Liver (tissue), 9 donors: Measurements from ENCODE around the gene GMPS. TPM values are rescaled to one million over a fixed set of nuclear protein-coding genes. Genes with fewer than 3 reads are reported as not detected.

Experiments
- DNase-seq: peaks from one replicate; pipeline ENCODE4 v3.0.0-alpha.2; 2017; ENCODE audit warnings: low spot score
- H3K27ac ChIP-seq, 2 donors: one replicate each; pipeline ENCODE4 v1.7.0; 2013; ENCODE audit warnings: inconsistent platforms in 2 of 2, low read length in 2 of 2, control low read depth in 1 of 2, low read depth in 1 of 2, mild to moderate bottlenecking in 1 of 2
- H3K27me3 ChIP-seq, 4 donors: one replicate each; pipeline versions ENCODE4 v1.6.1 to v1.7.0; 2013; ENCODE audit warnings: low read length in 3 of 4, inconsistent platforms in 1 of 4, mild to moderate bottlenecking in 1 of 4, moderate library complexity in 1 of 4; ENCODE audit not compliant: control insufficient read depth in 4 of 4, insufficient read depth in 4 of 4
- H3K36me3 ChIP-seq, 4 donors: one replicate each; pipeline versions ENCODE4 v1.6.1 to v1.7.0; 2013; ENCODE audit warnings: low read length in 3 of 4, mild to moderate bottlenecking in 3 of 4, low read depth in 1 of 4, moderate library complexity in 1 of 4; ENCODE audit not compliant: control insufficient read depth in 4 of 4, insufficient read depth in 3 of 4
- H3K4me1 ChIP-seq, 4 donors: one replicate each; pipeline versions ENCODE4 v1.6.1 to v1.7.0; 2013; ENCODE audit warnings: low read length in 3 of 4, mild to moderate bottlenecking in 3 of 4, moderate library complexity in 1 of 4; ENCODE audit not compliant: control insufficient read depth in 4 of 4, insufficient read depth in 4 of 4
- H3K4me3 ChIP-seq, 3 donors: one replicate each; pipeline versions ENCODE4 v1.6.1 to v1.7.0; 2013; ENCODE audit warnings: low read length in 3 of 3, control low read depth in 1 of 3, low read depth in 1 of 3, mild to moderate bottlenecking in 1 of 3
- H3K9ac ChIP-seq, 2 donors: one replicate each; pipeline ENCODE4 v1.7.0; 2013; ENCODE audit warnings: low read length in 2 of 2, mild to moderate bottlenecking in 2 of 2, moderate library complexity in 2 of 2, control low read depth in 1 of 2, low read depth in 1 of 2
- H3K9me3 ChIP-seq, 4 donors: one replicate each; pipeline versions ENCODE4 v1.6.1 to v1.7.0; 2013; ENCODE audit warnings: low read length in 3 of 4; ENCODE audit not compliant: control insufficient read depth in 4 of 4
- EGR1 ChIP-seq, 2 donors: IDR thresholded peaks; 2 replicates each; pipeline ENCODE4 v1.6.1; 2016 to 2018; ENCODE audit warnings: antibody characterized with exemption in 2 of 2, low read depth in 2 of 2
- FOXA2 ChIP-seq: IDR thresholded peaks from 2 replicates; pipeline ENCODE4 v1.6.1; 2016; ENCODE audit warnings: antibody characterized with exemption
- GABPA ChIP-seq, 2 donors: IDR thresholded peaks in 1 of 2; conservative IDR thresholded peaks in 1 of 2; 2 replicates each; pipeline ENCODE4 v1.6.1; 2016; ENCODE audit warnings: antibody characterized with exemption in 2 of 2, mild to moderate bottlenecking in 1 of 2, moderate library complexity in 1 of 2
- HNF4A ChIP-seq, 2 donors: conservative IDR thresholded peaks; 2 replicates each; pipeline ENCODE4 v1.6.1; 2016; ENCODE audit warnings: antibody characterized with exemption in 2 of 2, mild to moderate bottlenecking in 2 of 2
- HNF4G ChIP-seq: IDR thresholded peaks from 2 replicates; pipeline ENCODE4 v1.6.1; 2016; ENCODE audit warnings: antibody characterized with exemption
- JUND ChIP-seq, 2 donors: IDR thresholded peaks; 2 replicates each; pipeline ENCODE4 v1.6.1; 2016; ENCODE audit warnings: antibody characterized with exemption in 2 of 2
- NR2F2 ChIP-seq: IDR thresholded peaks from 2 replicates; pipeline ENCODE4 v1.6.1; 2016; ENCODE audit warnings: antibody characterized with exemption
- RAD21 ChIP-seq, 2 donors: IDR thresholded peaks; 2 replicates each; pipeline ENCODE4 v1.6.1; 2016; ENCODE audit warnings: antibody characterized with exemption in 2 of 2, mild to moderate bottlenecking in 2 of 2
- RXRA ChIP-seq, 2 donors: IDR thresholded peaks; 2 replicates each; pipeline ENCODE4 v1.6.1; 2017 to 2018; ENCODE audit warnings: antibody characterized with exemption in 2 of 2, mild to moderate bottlenecking in 1 of 2
- SP1 ChIP-seq: IDR thresholded peaks from 2 replicates; pipeline ENCODE4 v1.6.1; 2018; ENCODE audit warnings: antibody characterized with exemption, mild to moderate bottlenecking
- TAF1 ChIP-seq: conservative IDR thresholded peaks from 2 replicates; pipeline ENCODE4 v1.6.1; 2016; ENCODE audit warnings: antibody characterized with exemption, mild to moderate bottlenecking
- YY1 ChIP-seq: IDR thresholded peaks from 2 replicates; pipeline ENCODE4 v1.6.1; 2016; ENCODE audit warnings: antibody characterized with exemption, mild to moderate bottlenecking
- WGBS: extraction: QIAGEN DNeasy Blood & Tissue Kit; methylation state at CpG from one replicate; pipeline ENCODE4 v1.1.7; 2013; 5-methylcytosine and 5-hydroxymethylcytosine counted together
- polyA plus RNA-seq, 2 donors: library from polyadenylated mRNA; stranded (reverse) in 1 of 2; unstranded in 1 of 2; fragments of 200-250 nt in 1 of 2; fragments of >200 nt in 1 of 2; fragmentation: Nextera tagmentation in 1 of 2; extraction: Ambion mirVana in 1 of 2; gene quantifications; one replicate each; pipeline versions ENCODE4 v1.2.1 to v1.2.3, GENCODE V29; 2013 to 2015
- total RNA-seq, 2 donors: library from RNA; depleted of rRNA; stranded (reverse); fragments of >200 nt; gene quantifications; one replicate each; pipeline ENCODE4 v1.2.3, GENCODE V29; 2014
- TF ChIP-seq, protein P1 (sequence below): IDR thresholded peaks from 2 replicates; pipeline ENCODE4 v1.6.1; 2016; ENCODE audit warnings: antibody characterized with exemption
- TF ChIP-seq, protein P2 (sequence below): fragments of 150-350 bp; IDR thresholded peaks from 2 replicates; pipeline ENCODE4 v1.5.1; 2017; ENCODE audit warnings: improper control_type of control experiment, low read depth, low read length; ENCODE audit not compliant: missing input control
- TF ChIP-seq, protein P3 (sequence below): IDR thresholded peaks from 2 replicates; pipeline ENCODE4 v1.6.1; 2016; ENCODE audit warnings: antibody characterized with exemption, mild to moderate bottlenecking
- TF ChIP-seq, protein P4 (sequence below): IDR thresholded peaks from 2 replicates; pipeline ENCODE4 v1.6.1; 2016; ENCODE audit warnings: antibody characterized with exemption
- donor health status: healthy.
- donor health status: healthy.
- donor health status: healthy.
- donor health status: healthy.
- donor health status: healthy.

Gene GMPS
- total and polyA plus RNA-seq, 4 donors = 10.8 to 16.1 (median 14.8) TPM

DNA sequence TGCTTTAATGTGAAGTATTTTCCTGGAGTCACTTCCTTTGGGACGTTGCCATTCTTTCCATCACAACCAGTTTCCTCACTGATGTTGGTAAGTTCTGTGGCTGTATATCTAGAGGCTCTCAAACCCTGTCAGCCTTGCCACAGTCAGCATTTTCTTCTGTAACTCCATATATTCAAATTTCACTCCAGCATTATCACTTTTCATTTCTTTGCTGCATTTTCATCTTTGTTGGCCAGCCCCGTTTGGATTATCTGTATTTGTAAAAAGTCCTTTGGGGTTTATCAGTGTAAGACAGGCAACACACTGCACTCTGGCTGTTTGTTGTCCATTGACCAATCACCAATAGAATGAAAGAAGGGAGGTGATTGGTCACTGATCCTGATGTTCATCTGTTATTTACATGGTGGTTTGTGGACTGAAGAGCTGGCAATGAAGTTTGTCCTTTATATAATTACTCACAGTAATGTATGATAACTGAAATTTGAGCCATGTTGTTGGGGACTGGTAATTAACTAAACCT, 20.3 kb downstream of the GMPS start:
- 31% methylated on average over 2 of the region's 2 CpGs for WGBS
- Histone ChIP-seq H3K27me3 (no peaks in the 10 kb centered on the region), H3K36me3 (peaks cover 0 to 8% (median 2%) of the 10 kb centered on the region in 4 donors), H3K9me3 (no peaks in the 10 kb centered on the region), H3K4me1 (peaks cover 0 to 3% (median 2%) of the 10 kb centered on the region in 4 donors), H3K4me3 (no peak overlapping the region), H3K9ac (no peak overlapping the region), H3K27ac (no peak overlapping the region)
- DNase-seq = peak; percentile 46
- no peak for TF ChIP-seq YY1
- no peak for TF ChIP-seq FOXA2
- no peak for TF ChIP-seq GABPA (IDR thresholded peaks at IDR 0.05 in 1 of 2, conservative IDR thresholded peaks at IDR 0.05 in 1 of 2)
- TF ChIP-seq, protein P1, sequence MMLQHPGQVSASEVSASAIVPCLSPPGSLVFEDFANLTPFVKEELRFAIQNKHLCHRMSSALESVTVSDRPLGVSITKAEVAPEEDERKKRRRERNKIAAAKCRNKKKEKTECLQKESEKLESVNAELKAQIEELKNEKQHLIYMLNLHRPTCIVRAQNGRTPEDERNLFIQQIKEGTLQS = no peak
- peak; percentile 45 for TF ChIP-seq SP1
- TF ChIP-seq HNF4G = no peak
- no peak for TF ChIP-seq JUND (IDR thresholded peaks at IDR 0.05)

DNA sequence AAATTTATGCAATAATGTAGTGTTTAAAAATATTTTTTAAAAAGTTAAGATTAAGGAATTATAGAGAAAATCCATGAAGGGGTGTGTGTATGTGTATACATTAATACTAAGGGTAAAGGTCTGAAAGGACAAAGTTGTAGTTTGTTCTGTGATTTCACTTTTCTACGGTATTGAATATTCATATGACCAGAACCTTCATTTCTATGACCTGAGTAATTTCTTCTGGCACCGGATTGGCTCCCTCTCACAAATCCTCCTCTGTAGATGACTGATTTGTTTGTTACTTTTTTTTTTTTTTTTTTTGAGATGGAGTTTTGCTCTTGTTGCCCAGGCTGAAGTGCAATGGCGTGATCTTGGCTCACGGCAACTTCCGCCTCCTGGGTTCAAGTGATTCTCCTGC, 20.9 kb downstream of the GMPS start:
- DNase-seq = no peak
- WGBS = 93% methylated on average over 5 of the region's 5 CpGs
- Histone ChIP-seq H3K4me1 (peaks cover 0 to 3% (median 2%) of the 10 kb centered on the region in 4 donors), H3K9ac (no peak overlapping the region), H3K4me3 (no peak overlapping the region), H3K27ac (no peak overlapping the region), H3K36me3 (peaks cover 0 to 8% (median 2%) of the 10 kb centered on the region in 4 donors), H3K27me3 (no peaks in the 10 kb centered on the region), H3K9me3 (no peaks in the 10 kb centered on the region)
- TF ChIP-seq HNF4G (no peak), EGR1 (IDR thresholded peaks at IDR 0.05; ENCODE audit: low read depth in 2 of 2) (no peak), RXRA (IDR thresholded peaks at IDR 0.05) (no peak), FOXA2 (no peak), NR2F2 (no peak), SP1 (no peak), YY1 (no peak), HNF4A (conservative IDR thresholded peaks at IDR 0.05) (no peak), TAF1 (no peak), GABPA (IDR thresholded peaks at IDR 0.05 in 1 of 2, conservative IDR thresholded peaks at IDR 0.05 in 1 of 2) (no peak), RAD21 (IDR thresholded peaks at IDR 0.05) (no peak)
- TF ChIP-seq, protein P2, sequence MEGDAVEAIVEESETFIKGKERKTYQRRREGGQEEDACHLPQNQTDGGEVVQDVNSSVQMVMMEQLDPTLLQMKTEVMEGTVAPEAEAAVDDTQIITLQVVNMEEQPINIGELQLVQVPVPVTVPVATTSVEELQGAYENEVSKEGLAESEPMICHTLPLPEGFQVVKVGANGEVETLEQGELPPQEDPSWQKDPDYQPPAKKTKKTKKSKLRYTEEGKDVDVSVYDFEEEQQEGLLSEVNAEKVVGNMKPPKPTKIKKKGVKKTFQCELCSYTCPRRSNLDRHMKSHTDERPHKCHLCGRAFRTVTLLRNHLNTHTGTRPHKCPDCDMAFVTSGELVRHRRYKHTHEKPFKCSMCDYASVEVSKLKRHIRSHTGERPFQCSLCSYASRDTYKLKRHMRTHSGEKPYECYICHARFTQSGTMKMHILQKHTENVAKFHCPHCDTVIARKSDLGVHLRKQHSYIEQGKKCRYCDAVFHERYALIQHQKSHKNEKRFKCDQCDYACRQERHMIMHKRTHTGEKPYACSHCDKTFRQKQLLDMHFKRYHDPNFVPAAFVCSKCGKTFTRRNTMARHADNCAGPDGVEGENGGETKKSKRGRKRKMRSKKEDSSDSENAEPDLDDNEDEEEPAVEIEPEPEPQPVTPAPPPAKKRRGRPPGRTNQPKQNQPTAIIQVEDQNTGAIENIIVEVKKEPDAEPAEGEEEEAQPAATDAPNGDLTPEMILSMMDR = no peak
- TF ChIP-seq, protein P3, sequence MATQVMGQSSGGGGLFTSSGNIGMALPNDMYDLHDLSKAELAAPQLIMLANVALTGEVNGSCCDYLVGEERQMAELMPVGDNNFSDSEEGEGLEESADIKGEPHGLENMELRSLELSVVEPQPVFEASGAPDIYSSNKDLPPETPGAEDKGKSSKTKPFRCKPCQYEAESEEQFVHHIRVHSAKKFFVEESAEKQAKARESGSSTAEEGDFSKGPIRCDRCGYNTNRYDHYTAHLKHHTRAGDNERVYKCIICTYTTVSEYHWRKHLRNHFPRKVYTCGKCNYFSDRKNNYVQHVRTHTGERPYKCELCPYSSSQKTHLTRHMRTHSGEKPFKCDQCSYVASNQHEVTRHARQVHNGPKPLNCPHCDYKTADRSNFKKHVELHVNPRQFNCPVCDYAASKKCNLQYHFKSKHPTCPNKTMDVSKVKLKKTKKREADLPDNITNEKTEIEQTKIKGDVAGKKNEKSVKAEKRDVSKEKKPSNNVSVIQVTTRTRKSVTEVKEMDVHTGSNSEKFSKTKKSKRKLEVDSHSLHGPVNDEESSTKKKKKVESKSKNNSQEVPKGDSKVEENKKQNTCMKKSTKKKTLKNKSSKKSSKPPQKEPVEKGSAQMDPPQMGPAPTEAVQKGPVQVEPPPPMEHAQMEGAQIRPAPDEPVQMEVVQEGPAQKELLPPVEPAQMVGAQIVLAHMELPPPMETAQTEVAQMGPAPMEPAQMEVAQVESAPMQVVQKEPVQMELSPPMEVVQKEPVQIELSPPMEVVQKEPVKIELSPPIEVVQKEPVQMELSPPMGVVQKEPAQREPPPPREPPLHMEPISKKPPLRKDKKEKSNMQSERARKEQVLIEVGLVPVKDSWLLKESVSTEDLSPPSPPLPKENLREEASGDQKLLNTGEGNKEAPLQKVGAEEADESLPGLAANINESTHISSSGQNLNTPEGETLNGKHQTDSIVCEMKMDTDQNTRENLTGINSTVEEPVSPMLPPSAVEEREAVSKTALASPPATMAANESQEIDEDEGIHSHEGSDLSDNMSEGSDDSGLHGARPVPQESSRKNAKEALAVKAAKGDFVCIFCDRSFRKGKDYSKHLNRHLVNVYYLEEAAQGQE = no peak
- TF ChIP-seq, protein P1 = no peak
- TF ChIP-seq, protein P4, sequence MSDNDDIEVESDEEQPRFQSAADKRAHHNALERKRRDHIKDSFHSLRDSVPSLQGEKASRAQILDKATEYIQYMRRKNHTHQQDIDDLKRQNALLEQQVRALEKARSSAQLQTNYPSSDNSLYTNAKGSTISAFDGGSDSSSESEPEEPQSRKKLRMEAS = no peak
